ENCODE results near the gene RUNX1. TPM values are rescaled to one million over a fixed set of nuclear protein-coding genes. Genes with fewer than 3 reads are reported as not detected.

Gene RUNX1
- polyA plus RNA-seq, 1 experiment = 20.9 TPM

- POLR2A ChIA-PET = no interaction called here
- Histone ChIP-seq H3K4me3 (ENCODE audit: low read depth, low read length) (no peak overlapping the region), H3K27ac (ENCODE audit: low read depth, low read length) (no peak overlapping the region), H3K9me3 (ENCODE audit: control insufficient read depth, insufficient read depth, low read length) (no peaks in the 10 kb centered on the region), H3K27me3 (ENCODE audit: control insufficient read depth, insufficient read depth, low read length) (no peaks in the 10 kb centered on the region)
- no peak for DNase-seq (ENCODE audit: low read depth, low spot score)
- no peak for TF ChIP-seq CTCF (IDR thresholded peaks at IDR 0.05; ENCODE audit: low read depth, low read length)
- CTCF ChIA-PET = interaction anchor here (0.9 kb wide), 1 partner anchor 105 kb away, joined by 3 read pairs; no protein-coding TSS in a partner anchor
Measured at GRCh38 chr21:34946385-34946840, 102.7 kb downstream of the RUNX1 start.

DNA sequence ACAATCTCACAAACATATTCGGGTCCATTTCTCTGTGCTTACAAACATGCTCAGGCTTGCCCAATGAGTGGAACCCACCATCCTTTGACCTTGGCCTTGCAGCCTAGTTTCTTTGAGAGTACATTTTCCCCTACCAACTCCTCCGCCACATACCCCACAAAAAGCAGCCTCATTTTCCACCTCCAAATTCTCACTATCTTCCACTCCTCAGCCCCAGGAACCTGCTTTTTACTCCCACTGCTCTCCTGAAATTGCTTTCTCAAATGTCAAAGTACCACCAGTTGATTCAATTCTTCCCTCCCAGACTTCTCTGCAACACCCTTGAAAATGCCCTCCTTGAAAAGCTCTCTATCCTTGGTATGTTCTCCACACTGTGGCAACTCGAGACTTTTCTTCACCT lies 103.8 kb downstream of the RUNX1 start:
- H3K27ac ChIP-seq (ENCODE audit: low read depth, low read length) = no peak overlapping the region
- no peaks in the 10 kb centered on the region for H3K9me3 ChIP-seq (ENCODE audit: control insufficient read depth, insufficient read depth, low read length)
- POLR2A ChIA-PET = no interaction called here
- CTCF ChIA-PET = no interaction called here
- no peak for DNase-seq (ENCODE audit: low read depth, low spot score)
- H3K27me3 ChIP-seq (ENCODE audit: control insufficient read depth, insufficient read depth, low read length) = no peaks in the 10 kb centered on the region
- no peak overlapping the region for H3K4me3 ChIP-seq (ENCODE audit: low read depth, low read length)
- TF ChIP-seq CTCF (IDR thresholded peaks at IDR 0.05; ENCODE audit: low read depth, low read length) = no peak

- Histone ChIP-seq H3K27me3 (ENCODE audit: control insufficient read depth, insufficient read depth, low read length) (no peaks in the 10 kb centered on the region), H3K9me3 (ENCODE audit: control insufficient read depth, insufficient read depth, low read length) (no peaks in the 10 kb centered on the region), H3K27ac (ENCODE audit: low read depth, low read length) (no peak overlapping the region), H3K4me3 (ENCODE audit: low read depth, low read length) (no peak overlapping the region)
- DNase-seq (ENCODE audit: low read depth, low spot score) = no peak
- POLR2A ChIA-PET = no interaction called here
- TF ChIP-seq CTCF (IDR thresholded peaks at IDR 0.05; ENCODE audit: low read depth, low read length) = no peak
- CTCF ChIA-PET = no interaction called here
Measured at GRCh38 chr21:34944015-34944755, 104.9 kb downstream of the RUNX1 start.

- Histone ChIP-seq H3K4me3 (ENCODE audit: low read depth, low read length) (no peak overlapping the region), H3K9me3 (ENCODE audit: control insufficient read depth, insufficient read depth, low read length) (no peaks in the 10 kb centered on the region), H3K27ac (ENCODE audit: low read depth, low read length) (no peak overlapping the region), H3K27me3 (ENCODE audit: control insufficient read depth, insufficient read depth, low read length) (no peaks in the 10 kb centered on the region)
- CTCF ChIA-PET = no interaction called here
- DNase-seq (ENCODE audit: low read depth, low spot score) = no peak
- TF ChIP-seq CTCF (IDR thresholded peaks at IDR 0.05; ENCODE audit: low read depth, low read length) = no peak
- POLR2A ChIA-PET = no interaction called here
Measured at GRCh38 chr21:34942911-34943310, 106.2 kb downstream of the RUNX1 start.

DNA sequence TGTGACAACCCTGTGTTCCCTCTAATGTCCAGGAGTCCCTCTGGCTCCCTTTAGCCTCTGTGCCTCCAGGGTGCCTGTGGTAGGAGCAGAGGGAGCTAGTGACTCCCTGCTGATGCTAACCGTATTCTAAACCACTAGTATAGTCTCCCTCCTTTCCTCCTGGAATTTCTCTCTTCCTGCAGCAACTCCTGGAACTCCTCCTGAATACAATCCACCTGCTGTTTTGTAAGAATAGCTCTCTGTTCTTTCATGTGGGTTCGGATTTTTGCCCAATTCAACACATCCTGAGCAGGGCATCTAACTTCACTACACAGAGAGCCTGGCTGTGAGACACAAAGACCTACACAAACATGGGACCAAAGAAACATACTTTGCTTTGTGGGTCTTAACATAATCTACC lies 107.9 kb downstream of the RUNX1 start:
- Histone ChIP-seq H3K9me3 (ENCODE audit: control insufficient read depth, insufficient read depth, low read length) (no peaks in the 10 kb centered on the region), H3K27ac (ENCODE audit: low read depth, low read length) (no peak overlapping the region), H3K4me3 (ENCODE audit: low read depth, low read length) (no peak overlapping the region), H3K27me3 (ENCODE audit: control insufficient read depth, insufficient read depth, low read length) (no peaks in the 10 kb centered on the region)
- TF ChIP-seq CTCF (IDR thresholded peaks at IDR 0.05; ENCODE audit: low read depth, low read length) = no peak
- ChIA-PET CTCF (interaction anchor here (0.9 kb wide), 1 partner anchor 46 kb away, joined by 3 read pairs; no protein-coding TSS in a partner anchor), POLR2A (no interaction called here)
- no peak for DNase-seq (ENCODE audit: low read depth, low spot score)

Measured in AG04450 (cell line).